CD4-positive, alpha-beta T cell (primary cell): Measurements from ENCODE around the gene ZNF415. TPM values are rescaled to one million over a fixed set of nuclear protein-coding genes. Genes with fewer than 3 reads are reported as not detected.
"Not testable (repeated sequence)": the region's sequence is repeated elsewhere in the genome, so short reads cannot be mapped to it uniquely, and the experiment has no call there.

ENCODE experiments used
- ATAC-seq: fragments of 200-7000 bp; cut with Tn5 transposase; one replicate; pipeline ENCODE4 v1.10.0; 2022; ENCODE audit warnings: mild to moderate bottlenecking; ENCODE audit not compliant: poor library complexity
- CTCF ChIA-PET: fragments of 350-600 bp; sonication (Branson Sonifier 250); formaldehyde crosslinking; loops from one replicate; lab custom pipeline; 2021; ENCODE audit warnings: antibody characterized with exemption, inconsistent platforms; lab: Charles Lee
- POLR2A ChIA-PET: fragments of 350-600 bp; sonication (Branson Sonifier 250); formaldehyde crosslinking; loops from one replicate; lab custom pipeline; 2021; ENCODE audit warnings: antibody characterized with exemption, inconsistent platforms; lab: Charles Lee
- DNase-seq, 14 experiments: peaks; one replicate each; pipeline ENCODE4 v3.0.0-alpha.2; 2013 to 2020; ENCODE audit warnings: mixed read lengths in 2 of 14
- H3K27ac ChIP-seq, 2 donors: one replicate each; pipeline versions ENCODE4 v1.5.1 to v1.7.0; 2013; ENCODE audit warnings: low read length in 2 of 2, low read depth in 1 of 2, mild to moderate bottlenecking in 1 of 2
- H3K27me3 ChIP-seq, 2 experiments: 1 replicate in 1 of 2; 2 replicates in 1 of 2; pipeline versions ENCODE4 v1.6.1 to v1.7.0; 2013; ENCODE audit warnings: low read length in 2 of 2, control low read depth in 1 of 2, mild to moderate bottlenecking in 1 of 2, moderate library complexity in 1 of 2; ENCODE audit not compliant: insufficient read depth in 2 of 2, control insufficient read depth in 1 of 2
- H3K36me3 ChIP-seq: one replicate; pipeline ENCODE4 v1.6.1; 2013; ENCODE audit warnings: low read length, control low read depth; ENCODE audit not compliant: insufficient read depth
- H3K4me1 ChIP-seq: one replicate; pipeline ENCODE4 v1.6.1; 2013; ENCODE audit warnings: low read length, control low read depth; ENCODE audit not compliant: insufficient read depth
- H3K4me3 ChIP-seq: one replicate; pipeline ENCODE4 v1.5.1; 2013; ENCODE audit warnings: mild to moderate bottlenecking, low read length, moderate library complexity
- H3K9me3 ChIP-seq, 2 experiments: 1 replicate in 1 of 2; 2 replicates in 1 of 2; pipeline versions ENCODE4 v1.6.1 to v1.7.0; 2013; ENCODE audit warnings: low read length in 2 of 2, mild to moderate bottlenecking in 2 of 2, control low read depth in 1 of 2, moderate library complexity in 1 of 2; ENCODE audit not compliant: control insufficient read depth in 1 of 2, insufficient read depth in 1 of 2
- H3K27ac Mint-ChIP-seq: one replicate; pipeline ENCODE4 v1.8.0; 2020; ENCODE audit warnings: mixed read lengths
- H3K27me3 Mint-ChIP-seq: one replicate; pipeline ENCODE4 v1.8.0; 2021; ENCODE audit warnings: mixed read lengths
- H3K36me3 Mint-ChIP-seq: one replicate; pipeline ENCODE4 v1.8.0; 2021; ENCODE audit warnings: low read depth, mixed read lengths
- H3K4me1 Mint-ChIP-seq: one replicate; pipeline ENCODE4 v1.8.0; 2021; ENCODE audit warnings: low read depth, mixed read lengths
- H3K4me3 Mint-ChIP-seq: one replicate; pipeline ENCODE4 v1.8.0; 2020; ENCODE audit warnings: mild to moderate bottlenecking, mixed read lengths
- H3K9me3 Mint-ChIP-seq: one replicate; pipeline ENCODE4 v1.8.0; 2020; ENCODE audit warnings: mixed read lengths
- CTCF ChIP-seq: fragments of 200-600 bp; IDR thresholded peaks from one replicate; pipeline ENCODE4 v1.8.0; 2022; ENCODE audit warnings: antibody characterized with exemption, mild to moderate bottlenecking
- intact Hi-C, 2 experiments: fragments of 100-400 bp; cut with DNase I in 1 of 2; cut with micrococcal nuclease in 1 of 2; formaldehyde crosslinking; loops; one replicate each; pipeline versions ENCODE4 v1.15.1 to v1.9.0; 2023 to 2025; cut with DNase I, micrococcal nuclease
- total RNA-seq, 174 experiments: library from RNA in 2 of 174; stranded (reverse) in 2 of 174; gene quantifications; one replicate each; pipeline ENCODE4 v1.2.3 and lab custom pipeline; 2021 to 2026

The ZNF415 gene
- total RNA-seq, 2 experiments from 2014 or later: 1.2 to 1.7 TPM

DNA sequence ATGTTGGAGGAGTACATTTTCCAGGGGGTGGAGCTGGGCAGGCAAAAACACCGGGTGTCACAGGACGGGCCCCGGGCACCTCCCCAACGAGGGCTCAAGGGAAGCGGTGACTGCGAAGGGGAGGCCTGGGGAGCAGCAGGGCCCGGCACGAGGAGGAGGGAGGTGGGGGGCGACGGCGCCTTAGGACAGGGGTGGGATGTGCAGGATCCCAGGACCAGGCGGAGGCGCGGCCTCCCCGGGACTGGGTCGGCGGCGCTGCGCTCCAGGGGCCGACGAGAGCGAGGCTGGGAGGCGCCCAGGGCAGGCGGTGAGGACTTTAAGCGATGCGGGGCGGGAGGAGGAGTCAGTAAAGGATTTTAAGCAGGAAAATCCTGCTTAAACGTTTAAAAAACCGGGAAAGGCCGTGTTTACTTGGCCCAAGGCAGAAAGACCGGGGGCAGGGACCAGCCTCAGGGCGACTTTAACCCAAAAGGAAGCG, 29.9 kb downstream of the ZNF415 start:
- peak overlapping the region; percentile 96 for H3K27ac Mint-ChIP-seq
- peak overlapping the region; percentile 97 for H3K4me3 Mint-ChIP-seq
- Histone ChIP-seq H3K9me3 (peaks cover under 1 to 26% of the 10 kb centered on the region in 2 experiments), H3K4me1 (peaks cover 27% of the 10 kb centered on the region), H3K36me3 (peaks cover 15% of the 10 kb centered on the region), H3K4me3 (peak overlapping the region; percentile 81), H3K27me3 (no peaks in the 10 kb centered on the region), H3K27ac (peak overlapping the region; percentile 85 to 90)
- intact Hi-C loops: loop anchor here (1.0 to 10.0 kb wide), 12 partner anchors 30 to 575 kb away; partner anchors contain the start of genes ZNF347 (in 1 of the 2), ZNF415 (in 1 of the 2), ZNF525 (in 1 of the 2) and ZNF611 (in 1 of the 2)
- DNase-seq (peak in 13 of 14 experiments; percentile 3 to 58 (median 33)), ATAC-seq (no peak)
- peaks cover 53% of the 10 kb centered on the region for H3K36me3 Mint-ChIP-seq
- H3K4me1 Mint-ChIP-seq: peaks cover 49% of the 10 kb centered on the region
- peaks cover 3% of the 10 kb centered on the region for H3K9me3 Mint-ChIP-seq
- no peaks in the 10 kb centered on the region for H3K27me3 Mint-ChIP-seq
- TF ChIP-seq CTCF: no peak
- ChIA-PET POLR2A (no interaction called here), CTCF (no interaction called here)

DNA sequence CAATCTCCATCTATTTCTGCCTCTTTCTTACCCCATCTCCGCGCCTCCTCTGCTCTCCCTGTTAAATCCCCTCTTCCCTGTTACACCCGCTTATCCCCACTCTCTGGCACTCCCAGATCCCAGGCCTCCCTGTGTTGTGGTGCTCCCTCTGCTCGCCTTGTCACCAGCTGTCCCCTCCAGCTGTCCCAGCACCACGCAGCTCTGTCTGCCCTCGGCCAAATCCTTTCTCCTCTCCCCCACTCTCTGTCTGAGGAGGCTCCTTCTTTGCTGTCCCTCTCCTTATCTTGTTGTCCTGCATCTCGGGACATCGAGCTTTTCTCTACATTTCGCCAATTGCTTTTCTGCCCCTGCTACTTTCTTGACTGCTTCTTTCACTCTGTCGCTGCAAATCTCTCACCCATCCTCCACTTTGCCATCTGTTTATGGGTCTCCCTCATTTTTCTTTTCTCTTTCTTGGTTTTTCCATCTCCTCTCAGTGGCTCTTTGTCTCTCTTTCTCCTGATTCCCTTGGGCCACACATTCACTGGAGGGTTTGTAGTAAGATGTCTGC, 30.4 kb downstream of the ZNF415 start:
- Histone ChIP-seq H3K36me3 (peaks cover 18% of the 10 kb centered on the region), H3K27ac (peak overlapping the region; percentile 85 to 90), H3K4me1 (peaks cover 27% of the 10 kb centered on the region), H3K27me3 (no peaks in the 10 kb centered on the region), H3K9me3 (peaks cover 0 to 28% of the 10 kb centered on the region in 2 experiments), H3K4me3 (peak overlapping the region; percentile 81)
- Mint-ChIP-seq H3K27ac (peak overlapping the region; percentile 96), H3K4me3 (peak overlapping the region; percentile 97), H3K36me3 (peaks cover 55% of the 10 kb centered on the region), H3K27me3 (no peaks in the 10 kb centered on the region), H3K9me3 (peaks cover 3% of the 10 kb centered on the region), H3K4me1 (peaks cover 54% of the 10 kb centered on the region)
- CTCF ChIA-PET: no interaction called here
- POLR2A ChIA-PET: interaction anchor here (0.5 to 1.1 kb wide), 2 partner anchors 45 to 139 kb away, joined by 3 read pairs; no protein-coding TSS in a partner anchor
- DNase-seq: peak in 2 of 14 experiments; percentile 5 to 17
- no peak for TF ChIP-seq CTCF
- intact Hi-C loops: loop anchor here in 1 of 2 experiments (2.0 to 10.0 kb wide), 10 partner anchors 31 to 575 kb away; partner anchors contain the start of genes ZNF415, ZNF525, ZNF611 and ZNF765
- ATAC-seq: no peak

- H3K4me3 Mint-ChIP-seq: peak overlapping the region; percentile 97
- Histone ChIP-seq H3K4me3 (no peak overlapping the region), H3K27ac (no peak overlapping the region), H3K4me1 (peaks cover 27% of the 10 kb centered on the region), H3K27me3 (no peaks in the 10 kb centered on the region), H3K9me3 (peaks cover 0 to 24% of the 10 kb centered on the region in 2 experiments), H3K36me3 (peaks cover 19% of the 10 kb centered on the region)
- intact Hi-C loops: loop anchor here in 1 of 2 experiments (5.0 to 10.0 kb wide), 8 partner anchors 96 to 574 kb away; partner anchors contain the start of genes ZNF611, ZNF765, ZNF808 and ZNF816
- peaks cover 57% of the 10 kb centered on the region for H3K4me1 Mint-ChIP-seq
- peaks cover 54% of the 10 kb centered on the region for H3K36me3 Mint-ChIP-seq
- CTCF ChIA-PET: no interaction called here
- no peak for TF ChIP-seq CTCF
- ATAC-seq: no peak
- POLR2A ChIA-PET: interaction anchor here (1.1 kb wide), 1 partner anchor 138 kb away, joined by 3 read pairs; no protein-coding TSS in a partner anchor
- peaks cover 3% of the 10 kb centered on the region for H3K9me3 Mint-ChIP-seq
- H3K27ac Mint-ChIP-seq: peak overlapping the region; percentile 96
- H3K27me3 Mint-ChIP-seq: no peaks in the 10 kb centered on the region
- DNase-seq: peak in 3 of 14 experiments; percentile 14 to 22 (median 16)
These were observed 31.2 kb downstream of the ZNF415 start for GRCh38 chr19:53101518-53101917.

GRCh38 chr19:53098570-53098969, 34.1 kb downstream of the ZNF415 start:
- CTCF ChIA-PET, H3K27ac ChIP-seq, DNase-seq, H3K27ac Mint-ChIP-seq, POLR2A ChIA-PET, H3K27me3 ChIP-seq, H3K9me3 Mint-ChIP-seq, ATAC-seq, H3K4me3 Mint-ChIP-seq, H3K4me3 ChIP-seq, H3K27me3 Mint-ChIP-seq: not testable (repeated sequence)
- Mint-ChIP-seq H3K4me1 (peaks cover 53% of the 10 kb centered on the region), H3K36me3 (peaks cover 74% of the 10 kb centered on the region)
- H3K9me3 ChIP-seq: peaks cover 0 to 29% of the 10 kb centered on the region in 2 experiments
- H3K4me1 ChIP-seq: peaks cover 22% of the 10 kb centered on the region
- peaks cover 31% of the 10 kb centered on the region for H3K36me3 ChIP-seq
- intact Hi-C loops: loop anchor here (1.0 kb wide), 2 partner anchors 29 to 32 kb away; no protein-coding TSS in a partner anchor
